H1 (cell line): ENCODE measurements around the gene CCDC91.

ENCODE experiments used
- BACH1 ChIP-seq: IDR thresholded peaks from 2 replicates; pipeline ENCODE4 v1.6.1; 2012; ENCODE audit warnings: low read length, improper control_type of control experiment
- CEBPB ChIP-seq: IDR thresholded peaks from 2 replicates; pipeline ENCODE4 v1.6.1; 2012; ENCODE audit warnings: low read depth, low read length
- CREB1 ChIP-seq: IDR thresholded peaks from 2 replicates; pipeline ENCODE4 v1.6.1; 2012; ENCODE audit warnings: inconsistent platforms
- EP300 ChIP-seq, 2 experiments: IDR thresholded peaks; 1 replicate in 1 of 2; 2 replicates in 1 of 2; pipeline ENCODE4 v1.6.1; 2011 to 2012; ENCODE audit warnings: low read depth in 2 of 2, low read length in 2 of 2, mild to moderate bottlenecking in 2 of 2, borderline replicate concordance in 1 of 2, inconsistent platforms in 1 of 2, moderate library complexity in 1 of 2
- EZH2 ChIP-seq: fragments of 200-600 bp; sonication (generic); IDR thresholded peaks from 2 replicates; pipeline ENCODE4 v1.7.1; 2012; ENCODE audit warnings: low read depth, mild to moderate bottlenecking, moderate library complexity, low read length, inconsistent platforms; ENCODE audit not compliant: severe bottlenecking
- NRF1 ChIP-seq: IDR thresholded peaks from 2 replicates; pipeline ENCODE4 v1.6.1; 2011; ENCODE audit warnings: mild to moderate bottlenecking, low read depth, low read length, improper control_type of control experiment
- POLR2A ChIP-seq, 2 experiments: IDR thresholded peaks; 1 replicate in 1 of 2; 2 replicates in 1 of 2; pipeline ENCODE4 v1.6.1; 2011; ENCODE audit warnings: low read depth in 2 of 2, low read length in 2 of 2, mild to moderate bottlenecking in 2 of 2; ENCODE audit errors: control extremely low read depth in 1 of 2
- SIN3A ChIP-seq, 2 experiments: IDR thresholded peaks in 1 of 2; conservative IDR thresholded peaks in 1 of 2; 2 replicates each; pipeline ENCODE4 v1.6.1; 2011 to 2012; ENCODE audit warnings: low read length in 2 of 2, improper control_type of control experiment in 1 of 2, low read depth in 1 of 2, mild to moderate bottlenecking in 1 of 2
- SP1 ChIP-seq: IDR thresholded peaks from 2 replicates; pipeline ENCODE4 v1.6.1; 2011; ENCODE audit warnings: low read depth, low read length
- TAF1 ChIP-seq: IDR thresholded peaks from 2 replicates; pipeline ENCODE4 v1.6.1; 2011; ENCODE audit warnings: mild to moderate bottlenecking, low read depth, low read length
- YY1 ChIP-seq: IDR thresholded peaks from 2 replicates; pipeline ENCODE4 v1.6.1; 2011; ENCODE audit warnings: low read depth, mild to moderate bottlenecking, low read length
- TF ChIP-seq, protein P1 (sequence below), 3 experiments: IDR thresholded peaks; 1 replicate in 2 of 3; 2 replicates in 1 of 3; pipeline versions ENCODE4 v1.5.1 to v1.6.1; 2011; ENCODE audit warnings: low read length in 3 of 3, mild to moderate bottlenecking in 3 of 3, inconsistent platforms in 2 of 3, low read depth in 1 of 3, moderate library complexity in 1 of 3; ENCODE audit not compliant: insufficient read depth in 1 of 3; ENCODE audit errors: control extremely low read depth in 1 of 3
- TF ChIP-seq, protein P2 (sequence below): IDR thresholded peaks from 2 replicates; pipeline ENCODE4 v1.6.1; 2012; ENCODE audit warnings: low read length, inconsistent platforms

DNA sequence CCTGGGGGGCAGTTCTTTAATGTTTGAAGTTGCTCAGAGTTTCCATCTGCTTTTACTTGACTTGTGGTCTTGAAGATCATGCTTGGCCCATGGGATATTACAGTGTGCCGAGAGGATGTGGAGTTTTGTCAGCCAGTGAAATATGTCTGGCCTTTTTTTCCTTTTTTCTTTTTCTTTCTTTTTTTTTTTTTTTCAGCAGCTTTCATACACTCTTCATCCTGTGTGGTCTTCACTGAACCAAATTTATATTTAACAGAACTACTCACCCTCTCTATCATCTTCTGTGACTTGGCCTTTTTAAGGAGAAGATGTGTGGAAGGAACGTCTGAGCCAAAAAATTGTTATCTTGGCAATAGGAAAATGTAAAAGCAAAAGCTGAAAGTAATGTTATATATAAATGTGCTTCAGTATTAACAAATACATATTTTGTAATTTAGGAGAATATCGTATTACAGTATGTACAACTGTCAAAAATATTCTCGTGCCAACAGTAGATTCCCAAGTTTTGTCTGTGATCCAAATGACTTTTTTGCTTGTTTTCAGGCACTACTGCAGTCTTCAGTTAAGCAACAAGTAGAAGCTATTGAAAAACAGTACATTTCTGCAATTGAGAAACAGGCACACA, 200.6 kb downstream of the CCDC91 start:
- TF ChIP-seq EP300 (IDR thresholded peaks at IDR 0.05; ENCODE audit: borderline replicate concordance in 1 of 2, low read depth in 2 of 2, low read length in 2 of 2) (no peak), EZH2 (no peak), CEBPB (no peak), TAF1 (no peak), CREB1 (no peak), YY1 (no peak), NRF1 (no peak), SP1 (no peak), BACH1 (no peak), SIN3A (conservative IDR thresholded peaks at IDR 0.05 in 1 of 2, IDR thresholded peaks at IDR 0.05 in 1 of 2; ENCODE audit: low read depth in 1 of 2, low read length in 2 of 2) (no peak), POLR2A (IDR thresholded peaks at IDR 0.05; ENCODE audit: control extremely low read depth in 1 of 2, low read depth in 2 of 2, low read length in 2 of 2) (no peak)
- TF ChIP-seq, protein P1, sequence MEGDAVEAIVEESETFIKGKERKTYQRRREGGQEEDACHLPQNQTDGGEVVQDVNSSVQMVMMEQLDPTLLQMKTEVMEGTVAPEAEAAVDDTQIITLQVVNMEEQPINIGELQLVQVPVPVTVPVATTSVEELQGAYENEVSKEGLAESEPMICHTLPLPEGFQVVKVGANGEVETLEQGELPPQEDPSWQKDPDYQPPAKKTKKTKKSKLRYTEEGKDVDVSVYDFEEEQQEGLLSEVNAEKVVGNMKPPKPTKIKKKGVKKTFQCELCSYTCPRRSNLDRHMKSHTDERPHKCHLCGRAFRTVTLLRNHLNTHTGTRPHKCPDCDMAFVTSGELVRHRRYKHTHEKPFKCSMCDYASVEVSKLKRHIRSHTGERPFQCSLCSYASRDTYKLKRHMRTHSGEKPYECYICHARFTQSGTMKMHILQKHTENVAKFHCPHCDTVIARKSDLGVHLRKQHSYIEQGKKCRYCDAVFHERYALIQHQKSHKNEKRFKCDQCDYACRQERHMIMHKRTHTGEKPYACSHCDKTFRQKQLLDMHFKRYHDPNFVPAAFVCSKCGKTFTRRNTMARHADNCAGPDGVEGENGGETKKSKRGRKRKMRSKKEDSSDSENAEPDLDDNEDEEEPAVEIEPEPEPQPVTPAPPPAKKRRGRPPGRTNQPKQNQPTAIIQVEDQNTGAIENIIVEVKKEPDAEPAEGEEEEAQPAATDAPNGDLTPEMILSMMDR (IDR thresholded peaks at IDR 0.05; ENCODE audit: control extremely low read depth in 1 of 3, insufficient read depth in 1 of 3, low read depth in 1 of 3, low read length in 3 of 3): no peak
- TF ChIP-seq, protein P2, sequence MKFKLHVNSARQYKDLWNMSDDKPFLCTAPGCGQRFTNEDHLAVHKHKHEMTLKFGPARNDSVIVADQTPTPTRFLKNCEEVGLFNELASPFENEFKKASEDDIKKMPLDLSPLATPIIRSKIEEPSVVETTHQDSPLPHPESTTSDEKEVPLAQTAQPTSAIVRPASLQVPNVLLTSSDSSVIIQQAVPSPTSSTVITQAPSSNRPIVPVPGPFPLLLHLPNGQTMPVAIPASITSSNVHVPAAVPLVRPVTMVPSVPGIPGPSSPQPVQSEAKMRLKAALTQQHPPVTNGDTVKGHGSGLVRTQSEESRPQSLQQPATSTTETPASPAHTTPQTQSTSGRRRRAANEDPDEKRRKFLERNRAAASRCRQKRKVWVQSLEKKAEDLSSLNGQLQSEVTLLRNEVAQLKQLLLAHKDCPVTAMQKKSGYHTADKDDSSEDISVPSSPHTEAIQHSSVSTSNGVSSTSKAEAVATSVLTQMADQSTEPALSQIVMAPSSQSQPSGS: no peak
